Activated CD4-positive, CD25-positive, alpha-beta regulatory T cell (primary cell): ENCODE results near the gene CLHC1.

ENCODE experiments used
- DNase-seq, 4 experiments: peaks; one replicate each; lab custom pipeline; 2025; lab: John Stamatoyannopoulos, UW

CLHC1 gene

GRCh38 chr2:55169359-55169758 lies 62.7 kb downstream of the CLHC1 start:
- no peak for DNase-seq

GRCh38 chr2:55168221-55169154 lies 63.6 kb downstream of the CLHC1 start:
- DNase-seq, result no peak

- no peak for DNase-seq
These were observed 66.5 kb downstream of the CLHC1 start for GRCh38 chr2:55165626-55166025.

- no peak for DNase-seq
These were observed 67.3 kb downstream of the CLHC1 start for GRCh38 chr2:55164534-55165480.

- no peak for DNase-seq
These were observed 68.1 kb downstream of the CLHC1 start for GRCh38 chr2:55163941-55164390.

- DNase-seq, result no peak
These were observed 68.8 kb downstream of the CLHC1 start for GRCh38 chr2:55163274-55163721.

GRCh38 chr2:55162284-55163006 lies 69.6 kb downstream of the CLHC1 start:
- DNase-seq, result no peak

- no peak for DNase-seq
These were observed 70.5 kb downstream of the CLHC1 start for GRCh38 chr2:55161295-55162210.

- DNase-seq, result no peak
These were observed 71.7 kb downstream of the CLHC1 start for GRCh38 chr2:55160422-55160821.

- no peak for DNase-seq
These were observed 72.3 kb downstream of the CLHC1 start for GRCh38 chr2:55159752-55160151.

GRCh38 chr2:55159037-55159651 lies 72.9 kb downstream of the CLHC1 start:
- DNase-seq, result no peak

- no peak for DNase-seq
These were observed 73.8 kb downstream of the CLHC1 start for GRCh38 chr2:55158111-55158814.

- no peak for DNase-seq
These were observed 74.6 kb downstream of the CLHC1 start for GRCh38 chr2:55157474-55157884.

- DNase-seq, result no peak
These were observed 75.1 kb downstream of the CLHC1 start for GRCh38 chr2:55156984-55157383.

- no peak for DNase-seq
These were observed 75.8 kb downstream of the CLHC1 start for GRCh38 chr2:55156326-55156725.

- DNase-seq, result no peak
These were observed 76.3 kb downstream of the CLHC1 start for GRCh38 chr2:55155764-55156281.

- no peak for DNase-seq
These were observed 76.9 kb downstream of the CLHC1 start for GRCh38 chr2:55155206-55155605.

GRCh38 chr2:55154525-55155030 lies 77.5 kb downstream of the CLHC1 start:
- no peak for DNase-seq
